ENCODE data around the gene CAPN8. TPM values are rescaled to one million over a fixed set of nuclear protein-coding genes. Genes with fewer than 3 reads are reported as not detected.
A peak's percentile ranks its signal among the peaks of the same experiment; 100 is the strongest.

CAPN8 gene
- 50.6 and 71.9 TPM in 2 replicates for total RNA-seq (2014; rRNA removed; shearing (Covaris generic))

DNA sequence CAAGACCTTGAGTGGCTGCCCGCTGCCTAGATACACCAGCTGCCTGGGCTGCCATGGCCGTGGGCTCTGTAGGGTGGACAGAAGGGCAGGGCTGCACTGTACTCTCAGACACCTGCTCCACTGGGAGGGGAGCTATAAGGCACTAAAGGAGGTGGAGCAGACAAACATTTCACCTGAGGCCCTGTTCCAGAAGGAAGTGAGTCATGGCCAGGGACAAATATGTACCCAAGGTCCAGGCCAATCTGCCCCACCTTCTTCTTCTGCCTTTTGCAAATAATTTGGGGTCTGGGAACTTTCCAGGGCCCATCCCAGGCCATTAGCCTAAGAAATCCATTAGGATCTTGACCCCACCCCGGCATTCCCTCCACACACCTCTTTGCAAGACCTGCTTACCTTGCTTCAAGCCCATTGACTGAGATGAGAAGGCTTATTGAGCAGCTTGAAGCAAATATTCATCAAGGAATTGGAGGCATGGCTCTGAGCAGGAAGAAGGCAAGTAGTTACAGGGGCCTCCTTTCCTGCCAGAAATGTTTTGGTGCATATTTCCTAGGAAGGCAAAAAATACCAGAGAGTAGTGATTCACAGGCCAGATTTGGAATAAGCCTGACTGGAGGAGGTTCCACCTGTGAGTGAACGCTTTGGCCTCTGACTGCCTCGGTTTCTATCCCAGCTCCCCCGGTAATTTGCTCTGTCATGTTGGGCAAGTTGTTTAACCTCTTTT lies at the start of gene CAPN8:
Gene CAPN8 (minus strand): TSS at position 110 of the 721 bp plus-strand sequence. CDS start 55 bp downstream, at position 55.
- DNase-seq (ENCODE audit: low spot score), result peak; percentile 93

DNA sequence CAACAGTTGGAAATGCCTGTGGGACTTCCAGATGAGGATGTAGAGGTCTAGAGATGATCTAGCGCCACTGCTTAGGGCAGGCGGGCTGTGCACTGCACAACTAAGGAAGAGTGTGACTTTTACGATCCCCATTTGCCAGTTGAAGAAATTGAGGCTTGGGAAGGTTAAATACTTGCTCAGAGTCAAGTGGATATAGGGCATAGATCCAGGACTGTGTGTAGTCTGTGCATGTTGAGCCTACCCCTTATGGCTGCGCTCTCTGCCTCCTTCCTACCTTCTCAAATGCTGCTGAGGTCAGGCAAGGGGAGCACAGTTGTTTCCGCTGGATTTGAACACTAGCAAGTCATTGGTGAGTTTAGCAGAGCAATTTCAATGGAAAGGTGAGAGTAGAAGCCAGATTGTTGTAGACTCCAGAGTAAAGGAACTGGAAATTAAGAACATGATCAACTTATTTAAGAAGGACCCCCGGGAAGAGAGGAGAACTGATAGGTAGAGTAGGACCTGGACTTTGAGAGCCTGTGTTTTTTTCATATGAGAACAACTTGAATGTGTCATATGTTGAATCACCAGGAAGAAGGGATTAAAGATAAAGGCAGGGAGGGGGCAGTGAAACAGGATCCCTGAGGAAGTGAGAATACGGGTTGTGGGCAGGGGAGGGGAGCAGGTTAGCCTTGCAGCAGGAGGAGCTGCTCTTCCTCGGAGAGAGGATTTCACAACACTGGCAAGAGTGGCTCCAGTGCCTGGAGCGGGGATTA lies 49.5 kb upstream of the CAPN8 start:
- peak; percentile 78 for DNase-seq (ENCODE audit: low spot score)

- DNase-seq (ENCODE audit: low spot score), result no peak
Observed at GRCh38 chr1:223714421-223714724, 48.9 kb upstream of the CAPN8 start.

DNA sequence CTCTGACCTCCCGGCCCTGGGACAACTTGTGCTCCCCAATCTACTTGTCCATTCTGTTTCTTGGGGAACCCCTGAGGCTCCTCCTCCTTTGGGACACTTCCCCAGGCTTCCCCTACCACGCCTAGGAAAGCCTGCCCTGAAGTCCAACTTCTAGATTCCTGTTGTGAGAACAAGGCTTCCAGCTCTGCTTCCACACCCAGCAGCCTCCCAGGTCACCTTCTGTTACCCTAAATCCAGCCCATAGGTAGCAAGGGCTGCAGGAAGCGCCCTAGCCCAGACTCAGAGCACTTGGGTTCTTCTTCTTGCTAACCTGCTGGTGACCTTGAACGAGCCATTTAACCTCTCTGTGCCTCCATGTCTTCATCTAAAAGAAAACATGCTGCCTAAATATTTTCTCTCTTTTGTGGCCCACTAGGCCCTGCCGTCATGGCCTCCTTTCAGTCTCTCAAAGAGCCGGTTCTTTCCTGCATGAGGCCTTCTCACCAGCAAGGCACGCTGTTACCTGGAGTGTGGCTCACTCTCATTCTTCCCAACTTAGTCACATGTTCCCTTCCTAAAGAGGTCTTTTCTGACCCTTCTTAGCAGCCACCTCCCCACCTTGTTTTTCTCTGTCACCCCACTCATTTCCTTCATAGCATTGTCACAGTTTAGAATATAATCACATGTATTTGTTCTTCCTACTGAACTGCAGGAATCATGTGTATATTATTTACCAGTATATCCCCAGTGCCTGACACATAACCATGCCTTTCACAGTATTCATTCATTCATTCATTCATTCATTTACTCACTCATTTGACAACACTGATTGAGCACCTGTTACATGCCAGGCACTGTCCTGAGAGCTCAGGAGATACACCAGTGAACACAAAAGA lies 48.3 kb upstream of the CAPN8 start:
- DNase-seq (ENCODE audit: low spot score), result peak; percentile 44

DNA sequence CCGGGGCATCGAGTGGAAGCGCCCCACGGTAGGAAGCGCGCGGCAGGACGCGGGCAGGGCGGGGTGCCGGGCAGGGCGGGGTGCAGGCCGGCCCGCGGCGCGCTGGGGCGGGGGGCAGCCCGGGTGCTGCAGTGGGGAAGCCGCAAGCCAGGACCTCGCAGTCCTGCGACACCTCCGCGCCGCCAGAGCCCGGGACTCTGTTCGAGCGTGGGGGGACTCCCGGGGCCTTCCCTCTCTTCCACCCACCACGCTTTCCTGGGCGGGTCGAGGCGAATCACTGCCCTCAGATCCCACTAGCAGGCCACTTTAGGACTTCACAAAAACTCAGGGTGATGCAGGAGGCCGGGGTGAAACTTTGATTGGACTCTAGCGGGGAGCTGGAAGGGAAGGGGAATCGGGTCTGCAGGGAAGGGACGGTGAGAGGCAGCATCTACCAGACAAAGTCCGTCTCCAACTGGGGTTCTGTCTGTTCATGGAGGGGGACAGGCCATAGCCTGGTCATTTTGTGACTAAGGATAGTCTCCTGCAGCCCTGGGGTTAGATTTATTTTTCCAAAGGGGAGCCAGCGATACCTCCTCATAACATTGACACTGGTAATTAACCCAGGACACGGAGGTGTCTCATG lies 47.5 kb upstream of the CAPN8 start:
- peak; percentile 47 for DNase-seq (ENCODE audit: low spot score)

DNA sequence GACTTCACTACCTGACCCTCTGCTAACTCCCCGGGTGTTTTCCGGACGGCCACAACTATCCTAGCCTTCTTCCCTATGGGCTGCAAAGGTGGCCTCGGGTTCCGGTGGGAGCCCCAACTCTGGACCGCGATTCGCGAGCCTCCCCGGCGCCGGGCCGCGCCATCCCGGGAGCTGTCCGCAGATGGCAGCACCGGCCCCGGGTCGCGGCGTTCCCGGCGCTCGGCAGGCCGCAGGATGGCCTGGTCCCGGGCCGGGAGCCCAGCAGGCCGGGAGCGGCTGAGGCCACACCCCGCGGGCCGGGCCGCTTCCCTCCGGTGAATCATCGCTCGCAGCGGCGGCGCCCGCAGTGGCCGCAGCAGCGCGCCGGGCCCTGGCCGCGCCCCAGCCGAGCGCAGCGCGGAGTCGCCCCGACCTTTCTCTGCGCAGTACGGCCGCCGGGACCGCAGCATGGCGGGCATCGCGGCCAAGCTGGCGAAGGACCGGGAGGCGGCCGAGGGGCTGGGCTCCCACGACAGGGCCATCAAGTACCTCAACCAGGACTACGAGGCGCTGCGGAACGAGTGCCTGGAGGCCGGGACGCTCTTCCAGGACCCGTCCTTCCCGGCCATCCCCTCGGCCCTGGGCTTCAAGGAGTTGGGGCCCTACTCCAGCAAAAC lies 46.8 kb upstream of the CAPN8 start, which contains the start of gene CAPN2:
Gene CAPN2 (plus strand): TSS at position 346 of the 656 bp plus-strand sequence. CDS start 102 bp downstream, at position 448.
- peak; percentile 86 for DNase-seq (ENCODE audit: low spot score)

DNA sequence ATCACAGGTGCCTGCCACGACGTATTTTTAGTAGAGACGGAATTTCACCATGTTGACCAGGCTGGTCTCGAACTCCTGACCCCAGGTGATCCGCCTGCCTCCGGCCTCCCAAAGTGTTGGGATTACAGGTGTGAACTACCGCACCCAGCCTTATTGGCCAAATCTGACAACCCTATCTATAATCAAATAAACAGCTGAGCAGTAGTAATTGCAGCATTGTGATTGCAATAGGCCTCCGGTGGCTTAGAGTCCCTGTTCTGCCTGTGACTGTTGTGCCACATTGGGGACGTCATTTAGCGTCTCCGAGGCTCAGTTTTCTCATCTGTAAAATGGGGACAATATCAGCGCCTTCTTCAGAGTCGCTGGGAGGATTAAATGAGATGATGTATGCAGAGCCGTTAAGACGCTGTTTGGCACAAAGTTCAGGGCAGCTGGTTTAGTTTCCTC lies 46.3 kb upstream of the CAPN8 start:
- no peak for DNase-seq (ENCODE audit: low spot score)

GRCh38 chr1:223711173-223711572 lies 45.7 kb upstream of the CAPN8 start:
- no peak for DNase-seq (ENCODE audit: low spot score)

GRCh38 chr1:223710179-223711133 lies 45.0 kb upstream of the CAPN8 start:
- no peak for DNase-seq (ENCODE audit: low spot score)

- no peak for DNase-seq (ENCODE audit: low spot score)
Observed at GRCh38 chr1:223709598-223709997, 44.1 kb upstream of the CAPN8 start.

DNA sequence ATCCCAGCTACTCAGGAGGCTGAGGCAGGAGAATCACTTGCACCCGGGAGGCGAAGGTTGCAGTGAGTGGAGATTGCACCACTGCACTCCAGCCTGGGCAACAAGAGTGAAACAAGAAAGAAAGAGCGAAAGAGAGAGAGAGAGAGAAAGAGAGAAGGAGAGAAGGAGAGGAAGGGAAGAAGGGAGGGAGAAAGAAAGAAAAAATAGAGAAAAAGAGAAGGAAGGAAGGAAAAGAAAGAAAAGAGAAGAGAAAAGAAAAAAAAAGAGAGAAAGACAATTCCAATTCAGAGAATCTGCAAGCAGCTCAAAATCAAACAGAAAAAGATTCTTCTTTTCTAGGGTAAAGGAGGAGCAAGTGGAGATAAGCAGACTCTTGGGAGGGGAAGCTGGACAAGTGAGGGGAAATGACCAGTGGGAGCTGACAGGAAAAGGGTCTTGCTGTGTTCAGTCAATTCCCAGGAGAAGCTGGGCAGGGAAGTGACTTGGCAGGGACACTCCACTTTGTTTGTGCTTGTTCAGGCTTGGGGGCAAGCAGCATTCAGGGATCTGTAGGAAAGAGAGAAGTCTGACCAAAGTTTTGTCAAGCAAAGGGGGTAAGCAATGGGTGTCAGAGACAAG lies 43.3 kb upstream of the CAPN8 start:
- no peak for DNase-seq (ENCODE audit: low spot score)

- DNase-seq (ENCODE audit: low spot score), result peak; percentile 78
Observed at GRCh38 chr1:223708001-223708359, 42.5 kb upstream of the CAPN8 start.

DNA sequence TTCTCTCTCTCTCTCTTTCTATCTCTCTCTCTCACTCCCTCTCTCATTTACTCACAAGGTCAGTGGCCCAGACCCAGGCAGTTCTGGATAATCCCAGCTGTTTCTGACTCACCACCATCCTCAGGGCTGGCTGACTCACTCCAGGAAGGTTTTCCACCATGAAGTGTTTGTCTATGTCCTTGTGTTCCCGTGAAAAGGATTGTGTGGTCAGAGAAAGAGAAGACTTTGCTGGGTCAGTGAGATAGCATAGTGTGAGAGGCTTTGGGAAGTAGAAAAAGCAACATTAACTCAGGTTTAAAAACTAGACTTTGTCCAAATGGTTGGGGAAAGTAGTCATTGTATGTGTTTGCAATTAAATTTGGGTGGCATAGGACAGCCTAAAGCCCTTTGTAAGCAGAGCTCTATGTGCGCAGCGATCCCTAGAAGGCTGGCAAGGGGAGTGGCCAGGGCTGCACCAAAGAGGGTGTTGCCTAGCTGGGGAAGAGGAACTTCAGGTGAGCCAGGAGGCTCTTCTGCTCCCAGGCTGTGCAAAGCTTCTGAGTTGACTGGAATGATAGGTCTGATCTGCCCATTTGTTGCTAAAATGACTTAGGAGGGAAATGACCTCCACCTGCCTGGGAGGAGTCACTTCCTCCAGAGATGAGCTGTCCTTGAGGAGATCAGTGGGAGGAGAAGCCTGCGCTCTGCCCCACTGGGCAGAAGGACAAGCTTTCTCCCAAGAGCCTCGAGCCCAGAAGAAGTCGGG lies 41.9 kb upstream of the CAPN8 start:
- DNase-seq (ENCODE audit: low spot score), result peak; percentile 88

DNA sequence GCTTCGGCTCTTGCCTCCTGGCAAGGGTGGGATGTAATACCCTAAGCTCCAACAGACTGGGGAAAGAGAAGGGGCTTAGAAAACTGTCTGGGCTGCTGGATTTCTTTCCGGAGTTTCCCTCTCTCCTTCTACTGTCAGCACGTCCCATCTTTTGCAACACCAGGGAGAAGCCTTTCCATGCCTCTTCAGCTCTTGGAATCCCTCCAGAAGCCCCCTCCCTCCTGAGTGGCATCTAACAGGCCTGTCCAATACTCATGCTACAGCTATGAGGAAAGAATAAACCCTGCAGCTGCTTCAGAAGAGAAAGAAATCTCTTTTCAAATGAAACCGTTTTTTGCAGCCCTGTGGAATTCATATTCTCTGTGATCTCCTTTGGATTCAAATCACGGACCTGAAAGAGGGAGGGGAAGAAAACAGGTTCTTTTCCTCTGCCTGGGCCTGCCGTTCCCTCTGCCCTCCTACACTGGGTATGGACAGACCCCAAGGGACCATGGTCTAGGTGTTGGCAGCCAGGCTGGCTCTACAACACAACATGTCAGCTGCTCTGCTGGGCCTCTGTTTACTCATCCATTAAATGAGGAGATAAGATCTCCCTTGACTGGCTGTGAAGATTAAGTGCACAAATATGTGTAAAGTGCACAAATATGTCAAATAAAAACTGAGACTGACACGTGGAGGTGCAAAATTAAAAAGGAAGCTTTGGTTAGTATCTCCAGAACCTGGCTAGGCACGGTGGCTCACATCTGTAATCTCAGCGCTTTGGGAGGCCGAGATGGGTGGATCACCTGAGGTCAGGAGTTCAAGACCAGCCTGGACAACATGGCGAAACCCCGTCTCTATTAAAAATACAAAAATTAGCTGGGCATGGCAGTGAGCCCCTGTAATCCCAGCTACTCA lies 40.8 kb upstream of the CAPN8 start:
- DNase-seq (ENCODE audit: low spot score), result peak; percentile 57

DNA sequence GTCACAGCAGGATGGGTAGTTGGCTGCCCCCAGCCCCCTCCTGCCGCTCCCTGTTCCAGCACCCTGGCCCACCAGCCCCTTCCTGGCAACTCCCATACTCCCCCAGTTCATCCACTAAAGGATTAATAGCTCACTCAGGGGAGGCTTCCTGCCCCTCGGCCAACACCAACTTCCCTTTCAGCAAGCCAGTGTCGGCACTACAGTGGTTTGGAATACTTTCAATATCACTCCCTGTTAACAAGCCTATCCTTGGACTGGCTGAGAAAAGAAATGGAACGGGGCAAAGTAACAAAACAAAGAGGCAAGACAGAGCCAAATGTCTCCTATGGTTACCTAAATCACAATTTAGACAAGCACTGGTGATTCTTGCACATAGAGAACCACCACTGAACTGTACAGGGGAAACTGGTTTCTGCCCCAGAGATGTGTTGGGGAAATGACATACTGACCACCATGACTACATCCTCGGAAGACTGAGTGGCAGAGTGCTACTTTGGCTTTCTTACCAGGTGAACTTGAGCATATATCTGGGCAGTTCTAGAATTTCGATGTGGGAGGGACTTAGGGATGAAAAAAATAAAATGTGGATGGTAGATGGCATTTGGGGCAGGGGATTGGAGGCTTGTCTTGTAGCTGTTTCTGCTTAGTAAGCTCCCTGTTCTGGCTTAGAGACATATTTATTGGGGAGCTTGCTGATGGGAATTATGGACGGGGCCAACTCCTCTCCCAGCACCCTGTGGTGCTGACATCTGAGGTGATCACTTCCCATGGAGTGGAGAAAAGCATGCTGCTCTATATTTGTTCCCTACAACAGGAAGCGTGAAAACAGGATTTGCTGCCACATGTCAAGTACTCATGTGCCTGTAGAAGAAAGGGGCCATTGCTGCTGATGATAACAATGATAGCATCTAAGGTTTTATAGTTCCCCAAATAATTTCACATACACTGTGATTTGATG lies 39.7 kb upstream of the CAPN8 start:
- DNase-seq (ENCODE audit: low spot score), result no peak

DNA sequence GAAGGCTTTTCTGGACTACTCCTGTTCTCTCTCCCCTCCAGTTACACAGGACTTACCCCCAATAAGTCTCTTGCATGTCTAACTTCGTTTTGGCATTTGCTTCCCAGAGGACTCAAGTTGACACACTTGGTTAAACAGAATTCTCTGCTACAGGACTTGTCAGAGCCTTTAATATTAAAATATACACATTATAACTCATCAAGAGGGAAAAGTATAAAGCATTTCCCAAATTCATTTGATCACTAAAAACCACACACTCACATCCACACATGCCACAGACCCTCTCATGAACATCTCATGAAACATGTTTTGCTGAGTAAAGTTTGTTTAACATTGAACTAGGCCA lies 38.1 kb upstream of the CAPN8 start:
- no peak for DNase-seq (ENCODE audit: low spot score)

Data from HT-29 (cell line).